ENCODE data around the gene CREB3L4.

Gene CREB3L4

DNA sequence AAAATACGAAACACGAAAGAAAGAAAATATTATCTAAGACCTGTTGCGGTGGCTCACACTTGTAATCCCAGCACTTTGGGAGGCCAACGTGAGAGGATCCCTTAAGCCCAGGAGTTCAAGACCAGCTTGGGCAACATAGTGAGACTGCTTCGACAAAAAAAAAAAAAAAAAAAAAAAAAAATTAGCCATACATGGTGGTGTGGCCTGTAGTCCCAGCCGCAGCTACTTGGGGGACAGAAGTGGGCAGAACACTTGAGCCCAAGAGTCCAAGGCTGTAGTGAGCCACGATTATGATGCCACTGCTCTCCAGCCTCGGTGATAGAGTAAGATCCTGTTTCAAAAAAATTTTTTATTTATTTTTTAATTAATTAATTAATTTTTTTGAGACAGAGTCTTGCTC lies 19.9 kb downstream of the CREB3L4 start:
- H3K4me3 ChIP-seq (ENCODE audit: low read length), result peak overlapping the region; percentile 69
- peaks cover 34% of the 10 kb centered on the region for H3F3A ChIP-seq (ENCODE audit: control insufficient read depth, insufficient read depth)
- no peaks in the 10 kb centered on the region for H3K9me2 ChIP-seq (replicated peaks; ENCODE audit: control insufficient read depth, low read length)
- H3K36me3 ChIP-seq (ENCODE audit: control insufficient read depth, low read length), result peaks cover 20% of the 10 kb centered on the region
- peak overlapping the region; percentile 78 for H3K27ac ChIP-seq (ENCODE audit: low read depth, low read length)
- TF ChIP-seq, protein P1, sequence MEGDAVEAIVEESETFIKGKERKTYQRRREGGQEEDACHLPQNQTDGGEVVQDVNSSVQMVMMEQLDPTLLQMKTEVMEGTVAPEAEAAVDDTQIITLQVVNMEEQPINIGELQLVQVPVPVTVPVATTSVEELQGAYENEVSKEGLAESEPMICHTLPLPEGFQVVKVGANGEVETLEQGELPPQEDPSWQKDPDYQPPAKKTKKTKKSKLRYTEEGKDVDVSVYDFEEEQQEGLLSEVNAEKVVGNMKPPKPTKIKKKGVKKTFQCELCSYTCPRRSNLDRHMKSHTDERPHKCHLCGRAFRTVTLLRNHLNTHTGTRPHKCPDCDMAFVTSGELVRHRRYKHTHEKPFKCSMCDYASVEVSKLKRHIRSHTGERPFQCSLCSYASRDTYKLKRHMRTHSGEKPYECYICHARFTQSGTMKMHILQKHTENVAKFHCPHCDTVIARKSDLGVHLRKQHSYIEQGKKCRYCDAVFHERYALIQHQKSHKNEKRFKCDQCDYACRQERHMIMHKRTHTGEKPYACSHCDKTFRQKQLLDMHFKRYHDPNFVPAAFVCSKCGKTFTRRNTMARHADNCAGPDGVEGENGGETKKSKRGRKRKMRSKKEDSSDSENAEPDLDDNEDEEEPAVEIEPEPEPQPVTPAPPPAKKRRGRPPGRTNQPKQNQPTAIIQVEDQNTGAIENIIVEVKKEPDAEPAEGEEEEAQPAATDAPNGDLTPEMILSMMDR (IDR thresholded peaks at IDR 0.05; ENCODE audit: low read depth, low read length, poor library complexity, severe bottlenecking), result no peak
- no peak for TF ChIP-seq EZH2phosphoT487 (IDR thresholded peaks at IDR 0.05; ENCODE audit: borderline replicate concordance, low read length)
- peaks cover 55% of the 10 kb centered on the region for H3K4me1 ChIP-seq (ENCODE audit: control insufficient read depth, low read length)
- peaks cover 21% of the 10 kb centered on the region for H3K79me2 ChIP-seq (ENCODE audit: control insufficient read depth, low read length)
- peaks cover 9% of the 10 kb centered on the region; the same call in 1 of the 2 replicates for H3K27me3 ChIP-seq (ENCODE audit: control insufficient read depth, low read length)
- 0 out of 2 replicates have a peak, but pooled peaks cover 4% of the 10 kb centered on the region for H4K20me1 ChIP-seq (ENCODE audit: control insufficient read depth, insufficient read depth, low read depth, low read length)
- H3K9me3 ChIP-seq (ENCODE audit: control insufficient read depth, insufficient read depth, low read length), result no peaks in the 10 kb centered on the region
- peak overlapping the region; percentile 89 for H3K4me2 ChIP-seq (ENCODE audit: low read length)

DNA sequence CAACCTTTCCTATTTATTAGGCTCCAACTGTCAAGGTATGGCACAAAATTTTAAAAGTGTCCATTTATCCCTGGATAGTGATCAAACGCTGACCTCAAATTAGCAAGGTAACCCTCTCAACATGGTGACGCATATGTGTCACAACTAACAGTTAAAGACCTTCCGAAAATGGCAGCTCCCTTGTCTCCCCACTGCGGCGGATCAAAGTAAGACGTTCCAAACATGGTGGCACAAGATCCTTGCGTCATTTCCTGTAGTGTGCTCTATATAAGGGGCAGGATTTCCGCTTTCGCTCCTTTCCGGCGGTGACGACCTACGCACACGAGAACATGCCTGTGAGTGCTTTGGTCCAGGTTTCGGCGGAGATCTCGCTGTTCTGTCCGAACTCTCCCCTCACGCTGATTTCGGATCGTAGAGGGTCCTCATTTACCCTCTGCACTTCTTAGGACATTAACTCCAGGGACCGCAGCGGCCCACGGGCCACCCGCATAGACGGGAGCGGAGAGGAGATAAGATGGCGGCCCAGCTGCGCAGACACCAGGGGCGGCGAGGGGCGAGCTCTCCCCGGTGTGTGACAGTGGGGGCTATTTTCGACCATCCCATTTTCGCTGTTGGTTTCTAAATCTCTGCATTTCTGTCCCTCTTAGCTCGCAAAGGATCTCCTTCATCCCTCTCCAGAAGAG lies 22.9 kb downstream of the CREB3L4 start, which contains the start of gene RPS27:
Gene RPS27 (plus strand): TSS at position 295 of the 683 bp plus-strand sequence. CDS start 35 bp downstream, at position 330.
- peak within 1 kb of the TSS; percentile 76 for H3K27ac ChIP-seq (ENCODE audit: low read depth, low read length)
- peaks cover 48% of the 10 kb centered on the region for H3K4me1 ChIP-seq (ENCODE audit: control insufficient read depth, low read length)
- H3K36me3 ChIP-seq (ENCODE audit: control insufficient read depth, low read length), result peaks cover 49% of the 10 kb centered on the region
- peaks cover 51% of the 10 kb centered on the region for H3F3A ChIP-seq (ENCODE audit: control insufficient read depth, insufficient read depth)
- H3K79me2 ChIP-seq (ENCODE audit: control insufficient read depth, low read length), result peaks cover 26% of the 10 kb centered on the region
- TF ChIP-seq, protein P1 (IDR thresholded peaks at IDR 0.05; ENCODE audit: low read depth, low read length, poor library complexity, severe bottlenecking), result no peak
- TF ChIP-seq EZH2phosphoT487 (IDR thresholded peaks at IDR 0.05; ENCODE audit: borderline replicate concordance, low read length), result no peak
- no peaks in the 10 kb centered on the region for H3K9me2 ChIP-seq (replicated peaks; ENCODE audit: control insufficient read depth, low read length)
- H4K20me1 ChIP-seq (ENCODE audit: control insufficient read depth, insufficient read depth, low read depth, low read length), result 0 out of 2 replicates have a peak, but pooled peaks cover 4% of the 10 kb centered on the region
- H3K4me3 ChIP-seq (ENCODE audit: low read length), result peak within 1 kb of the TSS; percentile 91
- H3K9me3 ChIP-seq (ENCODE audit: control insufficient read depth, insufficient read depth, low read length), result no peaks in the 10 kb centered on the region
- peaks cover 2% of the 10 kb centered on the region; the same call in 1 of the 2 replicates for H3K27me3 ChIP-seq (ENCODE audit: control insufficient read depth, low read length)
- peak within 1 kb of the TSS; percentile 90 for H3K4me2 ChIP-seq (ENCODE audit: low read length)

DNA sequence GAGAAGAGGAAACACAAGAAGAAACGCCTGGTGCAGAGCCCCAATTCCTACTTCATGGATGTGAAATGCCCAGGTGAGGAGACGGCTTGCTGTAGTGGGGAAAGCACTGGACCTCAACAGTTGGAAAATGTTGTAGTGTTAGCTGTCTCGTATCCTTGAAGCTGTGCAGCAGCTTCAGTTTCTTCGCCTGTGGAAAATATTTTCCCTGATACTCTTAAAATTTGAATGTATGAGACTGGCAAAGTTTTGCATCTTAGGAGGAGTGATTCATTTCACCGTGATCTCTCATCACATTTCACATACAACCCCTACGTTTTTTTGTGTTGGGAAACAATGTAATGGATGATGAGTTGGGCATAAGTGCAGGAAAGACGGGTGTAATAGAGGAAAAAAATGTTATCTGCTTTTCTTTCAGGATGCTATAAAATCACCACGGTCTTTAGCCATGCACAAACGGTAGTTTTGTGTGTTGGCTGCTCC lies 23.5 kb downstream of the CREB3L4 start:
- TF ChIP-seq, protein P1 (IDR thresholded peaks at IDR 0.05; ENCODE audit: low read depth, low read length, poor library complexity, severe bottlenecking), result no peak
- no peak for TF ChIP-seq EZH2phosphoT487 (IDR thresholded peaks at IDR 0.05; ENCODE audit: borderline replicate concordance, low read length)
- Histone ChIP-seq H3K9me2 (replicated peaks; ENCODE audit: control insufficient read depth, low read length) (no peaks in the 10 kb centered on the region), H3K4me3 (ENCODE audit: low read length) (peak overlapping the region; percentile 91), H3K4me2 (ENCODE audit: low read length) (peak overlapping the region; percentile 90), H3F3A (ENCODE audit: control insufficient read depth, insufficient read depth) (peaks cover 55% of the 10 kb centered on the region), H3K27ac (ENCODE audit: low read depth, low read length) (peak overlapping the region; percentile 76), H4K20me1 (ENCODE audit: control insufficient read depth, insufficient read depth, low read depth, low read length) (0 out of 2 replicates have a peak, but pooled peaks cover 4% of the 10 kb centered on the region), H3K27me3 (ENCODE audit: control insufficient read depth, low read length) (no peaks in the 10 kb centered on the region), H3K36me3 (ENCODE audit: control insufficient read depth, low read length) (peaks cover 50% of the 10 kb centered on the region), H3K4me1 (ENCODE audit: control insufficient read depth, low read length) (peaks cover 43% of the 10 kb centered on the region), H3K79me2 (ENCODE audit: control insufficient read depth, low read length) (peaks cover 26% of the 10 kb centered on the region), H3K9me3 (ENCODE audit: control insufficient read depth, insufficient read depth, low read length) (no peaks in the 10 kb centered on the region)
